Medulla oblongata (tissue), 1 donor: ENCODE results near the gene ATG2A.

Experiments
- DNase-seq: peaks from one replicate; pipeline ENCODE4 v3.0.0-alpha.2; 2015; ENCODE audit errors: extremely low spot score

The ATG2A gene

GRCh38 chr11:64902102-64902900, 14.7 kb downstream of the ATG2A start:
- no peak for DNase-seq

- DNase-seq: no peak
Observed at GRCh38 chr11:64900774-64901173, 16.2 kb downstream of the ATG2A start.

- no peak for DNase-seq
Observed at GRCh38 chr11:64900263-64900678, 16.7 kb downstream of the ATG2A start.

- DNase-seq: no peak
Observed at GRCh38 chr11:64898541-64898940, 18.5 kb downstream of the ATG2A start.

- no peak for DNase-seq
Observed at GRCh38 chr11:64898076-64898445, 18.9 kb downstream of the ATG2A start.

GRCh38 chr11:64897381-64898075, 19.5 kb downstream of the ATG2A start:
- DNase-seq: no peak

GRCh38 chr11:64896448-64897022, 20.5 kb downstream of the ATG2A start:
- no peak for DNase-seq

GRCh38 chr11:64894812-64895452, 22.1 kb downstream of the ATG2A start:
- no peak for DNase-seq

GRCh38 chr11:64894070-64894811, 22.8 kb downstream of the ATG2A start:
- peak; percentile 78 for DNase-seq

GRCh38 chr11:64893194-64894069, 23.6 kb downstream of the ATG2A start:
- DNase-seq: no peak

- no peak for DNase-seq
Observed at GRCh38 chr11:64892838-64893193, 24.2 kb downstream of the ATG2A start.

GRCh38 chr11:64892411-64892831, 24.6 kb downstream of the ATG2A start:
- no peak for DNase-seq

- DNase-seq: no peak
Observed at GRCh38 chr11:64891880-64892279, 25.1 kb downstream of the ATG2A start.

- no peak for DNase-seq
Observed at GRCh38 chr11:64891215-64891848, 25.7 kb downstream of the ATG2A start.

GRCh38 chr11:64890522-64890939, 26.5 kb downstream of the ATG2A start:
- DNase-seq: no peak

- no peak for DNase-seq
Observed at GRCh38 chr11:64888729-64889511, 28.1 kb downstream of the ATG2A start.

- DNase-seq: no peak
Observed at GRCh38 chr11:64888406-64888728, 28.6 kb downstream of the ATG2A start.

- peak; percentile 74 for DNase-seq
Observed at GRCh38 chr11:64887757-64888405, 29.1 kb downstream of the ATG2A start.

GRCh38 chr11:64887234-64887756, 29.7 kb downstream of the ATG2A start:
- no peak for DNase-seq
